Colonic mucosa (tissue), 4 donors: ENCODE measurements around the gene NGEF. TPM values are rescaled to one million over a fixed set of nuclear protein-coding genes. Genes with fewer than 3 reads are reported as not detected.
A peak's percentile ranks its signal among the peaks of the same experiment; 100 is the strongest.

Experiments
- DNase-seq: peaks from one replicate; pipeline ENCODE4 v3.0.0-alpha.2; 2020
- H3K27ac ChIP-seq: fragments of 200-600 bp; one replicate; pipeline ENCODE4 v1.8.0; 2021
- H3K27me3 ChIP-seq: fragments of 200-600 bp; one replicate; pipeline ENCODE4 v1.8.0; 2021
- H3K36me3 ChIP-seq: fragments of 200-600 bp; one replicate; pipeline ENCODE4 v1.8.0; 2021
- H3K4me1 ChIP-seq: fragments of 200-600 bp; one replicate; pipeline ENCODE4 v1.8.0; 2021; ENCODE audit warnings: mild to moderate bottlenecking
- H3K4me3 ChIP-seq: fragments of 200-600 bp; one replicate; pipeline ENCODE4 v1.8.0; 2021
- H3K9ac ChIP-seq, 2 donors: one replicate each; pipeline ENCODE4 v1.7.0; 2013; ENCODE audit warnings: control low read depth in 2 of 2, low read depth in 2 of 2, low read length in 2 of 2
- H3K9me3 ChIP-seq: fragments of 200-600 bp; one replicate; pipeline ENCODE4 v1.8.0; 2021
- intact Hi-C: fragments of 100-400 bp; cut with DNase I; formaldehyde crosslinking; loops from one replicate; pipeline ENCODE4 v1.14.1; 2022
- total RNA-seq, 2 donors: library from RNA; stranded (reverse); fragmentation: NEBNext Ultra II Directional in 1 of 2; extraction: Animal tissue kit (Norgen Biotek cat#: 25700) in 1 of 2; gene quantifications; one replicate each; pipeline ENCODE4 v1.2.1, GENCODE V29; 2021
- TF ChIP-seq, protein P1 (sequence below): fragments of 200-600 bp; IDR thresholded peaks from one replicate; pipeline ENCODE4 v1.8.0; 2022; ENCODE audit warnings: antibody characterized with exemption, mild to moderate bottlenecking
- donor health status: healthy.
- donor health status: DM: no; HTN: no; CAD: no.
- donor health status: DM: no; HTN: no; CAD: no.

NGEF gene
- total RNA-seq, 2 donors from 2014 or later: 25.6 to 34.0 TPM

DNA sequence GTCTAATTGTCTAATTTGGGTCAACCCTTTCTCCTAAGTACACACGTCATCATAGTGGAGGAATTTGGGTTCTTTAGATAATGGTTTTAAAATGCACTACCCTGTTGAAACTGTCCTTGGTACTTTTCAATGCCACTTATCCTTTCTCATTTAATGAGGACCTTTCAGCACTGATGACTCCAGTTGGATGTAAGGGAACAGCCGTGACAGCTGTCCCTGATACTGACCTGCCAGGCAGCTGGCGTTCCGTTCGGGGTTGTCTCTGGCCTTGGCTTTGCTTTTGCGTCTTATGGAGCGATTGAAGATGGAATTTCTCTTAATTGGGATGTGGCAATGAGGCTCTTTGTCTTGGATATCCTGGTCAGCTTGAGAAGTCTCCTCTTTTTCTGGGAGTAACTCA, 38.7 kb downstream of the NGEF start:
- no peak overlapping the region for H3K9ac ChIP-seq
- DNase-seq: peak; percentile 3
- no peaks in the 10 kb centered on the region for H3K9me3 ChIP-seq
- H3K4me3 ChIP-seq: no peak overlapping the region
- intact Hi-C loops: no loop called here
- TF ChIP-seq, protein P1, sequence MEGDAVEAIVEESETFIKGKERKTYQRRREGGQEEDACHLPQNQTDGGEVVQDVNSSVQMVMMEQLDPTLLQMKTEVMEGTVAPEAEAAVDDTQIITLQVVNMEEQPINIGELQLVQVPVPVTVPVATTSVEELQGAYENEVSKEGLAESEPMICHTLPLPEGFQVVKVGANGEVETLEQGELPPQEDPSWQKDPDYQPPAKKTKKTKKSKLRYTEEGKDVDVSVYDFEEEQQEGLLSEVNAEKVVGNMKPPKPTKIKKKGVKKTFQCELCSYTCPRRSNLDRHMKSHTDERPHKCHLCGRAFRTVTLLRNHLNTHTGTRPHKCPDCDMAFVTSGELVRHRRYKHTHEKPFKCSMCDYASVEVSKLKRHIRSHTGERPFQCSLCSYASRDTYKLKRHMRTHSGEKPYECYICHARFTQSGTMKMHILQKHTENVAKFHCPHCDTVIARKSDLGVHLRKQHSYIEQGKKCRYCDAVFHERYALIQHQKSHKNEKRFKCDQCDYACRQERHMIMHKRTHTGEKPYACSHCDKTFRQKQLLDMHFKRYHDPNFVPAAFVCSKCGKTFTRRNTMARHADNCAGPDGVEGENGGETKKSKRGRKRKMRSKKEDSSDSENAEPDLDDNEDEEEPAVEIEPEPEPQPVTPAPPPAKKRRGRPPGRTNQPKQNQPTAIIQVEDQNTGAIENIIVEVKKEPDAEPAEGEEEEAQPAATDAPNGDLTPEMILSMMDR: no peak
- no peaks in the 10 kb centered on the region for H3K4me1 ChIP-seq
- no peak overlapping the region for H3K27ac ChIP-seq
- no peaks in the 10 kb centered on the region for H3K27me3 ChIP-seq
- no peaks in the 10 kb centered on the region for H3K36me3 ChIP-seq

DNA sequence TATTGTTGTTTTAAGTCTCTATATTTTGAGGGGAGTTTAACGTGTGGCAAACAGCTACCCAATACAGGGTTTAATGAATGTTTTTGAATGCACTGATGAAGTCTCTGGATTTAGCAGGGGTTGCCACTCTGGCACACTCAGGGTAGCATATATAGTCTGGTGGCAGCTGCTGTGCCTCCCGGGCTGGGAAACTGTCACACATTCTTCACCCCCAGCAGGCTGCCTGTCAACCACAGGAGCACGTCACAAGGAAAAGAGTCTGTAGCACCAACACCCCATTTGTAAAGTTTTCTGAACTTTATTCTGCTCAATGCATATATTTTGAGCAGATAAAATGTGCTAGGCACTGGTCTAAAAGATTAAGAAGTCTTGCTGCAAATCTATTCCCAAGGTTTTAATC, 39.3 kb downstream of the NGEF start:
- intact Hi-C loops: no loop called here

DNA sequence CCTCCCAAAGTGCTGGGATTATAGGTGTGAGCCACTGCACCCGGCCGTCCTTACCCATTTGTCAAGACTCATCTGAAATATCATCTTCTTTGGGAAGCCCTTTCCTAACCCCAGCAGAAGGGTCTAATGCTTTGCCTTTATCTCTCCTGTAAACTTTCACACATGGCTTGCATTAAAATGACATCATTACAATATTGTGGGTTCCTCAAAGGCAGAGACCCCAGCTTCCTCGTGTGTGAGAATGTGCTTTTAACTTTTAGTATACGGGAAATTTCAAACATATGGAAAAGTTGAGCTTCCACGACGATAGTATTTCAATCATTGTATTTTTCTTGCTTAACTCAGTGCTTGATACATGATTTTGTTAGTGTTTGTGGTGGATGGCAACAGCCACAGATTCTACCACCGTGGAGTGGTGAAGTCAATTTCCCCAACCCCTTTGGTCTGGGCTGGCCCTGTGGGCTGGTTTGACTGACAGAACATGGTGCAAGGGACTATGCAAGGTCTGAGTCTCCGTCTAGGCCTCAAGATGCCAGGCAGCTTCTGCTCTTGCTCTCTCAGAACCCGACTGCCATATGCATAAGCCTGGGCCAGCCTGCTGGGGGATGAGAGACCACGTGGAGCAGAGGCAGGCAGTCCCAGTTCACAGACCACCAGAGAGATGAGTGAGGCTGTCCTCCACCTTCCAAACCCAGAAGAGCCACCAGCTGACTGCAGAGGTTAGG, 39.9 kb downstream of the NGEF start:
- Histone ChIP-seq H3K9me3 (no peaks in the 10 kb centered on the region), H3K9ac (no peak overlapping the region), H3K4me3 (no peak overlapping the region), H3K27me3 (no peaks in the 10 kb centered on the region), H3K36me3 (no peaks in the 10 kb centered on the region), H3K4me1 (no peaks in the 10 kb centered on the region), H3K27ac (no peak overlapping the region)
- TF ChIP-seq, protein P1: no peak
- intact Hi-C loops: no loop called here
- peak; percentile 7 for DNase-seq

More for the DNA sequence above, 39.3 kb downstream of the NGEF start:
- H3K27ac ChIP-seq: no peak overlapping the region
- no peaks in the 10 kb centered on the region for H3K9me3 ChIP-seq
- H3K9ac ChIP-seq: no peak overlapping the region
- no peak for DNase-seq
- H3K36me3 ChIP-seq: no peaks in the 10 kb centered on the region
- H3K4me3 ChIP-seq: no peak overlapping the region
- H3K4me1 ChIP-seq: no peaks in the 10 kb centered on the region
- TF ChIP-seq, protein P1: no peak
- no peaks in the 10 kb centered on the region for H3K27me3 ChIP-seq

DNA sequence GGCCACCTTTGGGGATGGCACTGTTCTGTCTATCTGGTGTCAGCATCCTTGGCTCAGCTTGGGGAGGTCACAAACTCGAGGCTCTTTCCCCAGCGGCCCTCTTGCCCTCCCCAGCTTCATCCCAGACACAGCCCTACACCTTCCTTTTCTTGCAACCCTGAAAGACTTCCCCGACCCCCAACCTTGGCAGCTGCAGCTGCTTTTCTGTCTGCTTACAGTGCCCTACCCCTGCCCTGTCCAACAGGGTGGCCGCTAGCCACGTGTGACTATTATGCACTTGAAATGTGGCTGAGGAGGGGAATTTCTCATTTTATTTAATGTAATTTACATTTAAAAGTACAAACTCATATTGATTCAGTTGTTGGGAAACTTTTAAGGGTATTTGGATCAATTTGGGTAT, 41.3 kb downstream of the NGEF start:
- peak; percentile 2 for DNase-seq
- Histone ChIP-seq H3K9me3 (no peaks in the 10 kb centered on the region), H3K27me3 (no peaks in the 10 kb centered on the region), H3K4me1 (no peaks in the 10 kb centered on the region), H3K4me3 (no peak overlapping the region), H3K9ac (no peak overlapping the region), H3K36me3 (no peaks in the 10 kb centered on the region), H3K27ac (no peak overlapping the region)
- intact Hi-C loops: no loop called here
- TF ChIP-seq, protein P1: no peak

GRCh38 chr2:232970051-232970450, 43.0 kb downstream of the NGEF start:
- no peaks in the 10 kb centered on the region for H3K36me3 ChIP-seq
- H3K9me3 ChIP-seq: no peaks in the 10 kb centered on the region
- TF ChIP-seq, protein P1: no peak
- H3K27me3 ChIP-seq: no peaks in the 10 kb centered on the region
- H3K4me1 ChIP-seq: no peaks in the 10 kb centered on the region
- intact Hi-C loops: no loop called here
- no peak overlapping the region for H3K9ac ChIP-seq
- DNase-seq: no peak
- H3K4me3 ChIP-seq: no peak overlapping the region
- H3K27ac ChIP-seq: no peak overlapping the region
